Stomach (tissue), 4 donors: ENCODE results near the gene LPAR5.

Source experiments
- EP300 ChIP-seq: sonication (generic); formaldehyde crosslinking; IDR thresholded peaks from one replicate; pipeline ENCODE4 v1.6.1; 2017; ENCODE audit warnings: antibody characterized with exemption
- POLR2A ChIP-seq, 4 donors: fragments of 450-650 bp; IDR thresholded peaks; one replicate each; pipeline ENCODE4 v1.6.1; 2016; ENCODE audit warnings: antibody characterized with exemption in 4 of 4, control low read depth in 2 of 4, mild to moderate bottlenecking in 1 of 4, moderate library complexity in 1 of 4
- TF ChIP-seq, protein P1 (sequence below), 7 experiments: fragments of 450-650 bp in 4 of 7; fragments of 200-600 bp in 3 of 7; sonication (generic) in 3 of 7; IDR thresholded peaks; one replicate each; pipeline ENCODE4 v1.5.1; 2016 to 2019; ENCODE audit warnings: antibody characterized with exemption in 7 of 7, control low read depth in 2 of 7, mild to moderate bottlenecking in 1 of 7

GRCh38 chr12:6614513-6615172 is 21.1 kb downstream of the LPAR5 start:
- no peak for TF ChIP-seq POLR2A (IDR thresholded peaks at IDR 0.05)
- TF ChIP-seq, protein P1, sequence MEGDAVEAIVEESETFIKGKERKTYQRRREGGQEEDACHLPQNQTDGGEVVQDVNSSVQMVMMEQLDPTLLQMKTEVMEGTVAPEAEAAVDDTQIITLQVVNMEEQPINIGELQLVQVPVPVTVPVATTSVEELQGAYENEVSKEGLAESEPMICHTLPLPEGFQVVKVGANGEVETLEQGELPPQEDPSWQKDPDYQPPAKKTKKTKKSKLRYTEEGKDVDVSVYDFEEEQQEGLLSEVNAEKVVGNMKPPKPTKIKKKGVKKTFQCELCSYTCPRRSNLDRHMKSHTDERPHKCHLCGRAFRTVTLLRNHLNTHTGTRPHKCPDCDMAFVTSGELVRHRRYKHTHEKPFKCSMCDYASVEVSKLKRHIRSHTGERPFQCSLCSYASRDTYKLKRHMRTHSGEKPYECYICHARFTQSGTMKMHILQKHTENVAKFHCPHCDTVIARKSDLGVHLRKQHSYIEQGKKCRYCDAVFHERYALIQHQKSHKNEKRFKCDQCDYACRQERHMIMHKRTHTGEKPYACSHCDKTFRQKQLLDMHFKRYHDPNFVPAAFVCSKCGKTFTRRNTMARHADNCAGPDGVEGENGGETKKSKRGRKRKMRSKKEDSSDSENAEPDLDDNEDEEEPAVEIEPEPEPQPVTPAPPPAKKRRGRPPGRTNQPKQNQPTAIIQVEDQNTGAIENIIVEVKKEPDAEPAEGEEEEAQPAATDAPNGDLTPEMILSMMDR (IDR thresholded peaks at IDR 0.05), result no peak
- no peak for TF ChIP-seq EP300
